Transverse colon (tissue), 4 donors: ENCODE measurements around the gene RPIA. TPM values are rescaled to one million over a fixed set of nuclear protein-coding genes. Genes with fewer than 3 reads are reported as not detected.

Experiments used
- DNase-seq: peaks from one replicate; pipeline ENCODE4 v3.0.0-alpha.2; 2019
- H3K27ac ChIP-seq, 4 donors: fragments of 200-600 bp; sonication (generic); 2 replicates each; pipeline ENCODE4 v1.5.1; 2016 to 2018; ENCODE audit warnings: inconsistent platforms in 4 of 4
- H3K27me3 ChIP-seq: fragments of 200-600 bp; sonication (generic); 2 replicates; pipeline ENCODE4 v1.5.1; 2017; ENCODE audit warnings: inconsistent platforms
- H3K36me3 ChIP-seq, 4 donors: fragments of 200-600 bp; sonication (generic); 2 replicates each; pipeline ENCODE4 v1.5.1; 2017 to 2019; ENCODE audit warnings: inconsistent platforms in 4 of 4
- H3K4me1 ChIP-seq, 4 donors: fragments of 200-600 bp; sonication (generic); 2 replicates each; pipeline ENCODE4 v1.5.1; 2017 to 2020; ENCODE audit warnings: inconsistent platforms in 4 of 4
- H3K4me3 ChIP-seq, 4 donors: fragments of 200-600 bp; sonication (generic); 1 replicate in 1 of 4; 2 replicates in 3 of 4; pipeline versions ENCODE4 v1.5.1 to v1.6.1; 2017 to 2019; ENCODE audit warnings: inconsistent platforms in 4 of 4
- H3K9me3 ChIP-seq, 2 donors: fragments of 200-600 bp; sonication (generic); 2 replicates each; pipeline ENCODE4 v1.5.1; 2017 to 2019; ENCODE audit warnings: inconsistent platforms in 2 of 2
- CTCF ChIP-seq, 5 experiments: fragments of 200-600 bp in 3 of 5; fragments of 450-650 bp in 2 of 5; sonication (generic) in 3 of 5; IDR thresholded peaks; 1 replicate in 2 of 5; 2 replicates in 3 of 5; pipeline ENCODE4 v1.5.1; 2016 to 2017; ENCODE audit warnings: antibody characterized with exemption in 5 of 5, inconsistent platforms in 3 of 5, mild to moderate bottlenecking in 2 of 5, moderate library complexity in 1 of 5
- EP300 ChIP-seq: sonication (generic); formaldehyde crosslinking; IDR thresholded peaks from one replicate; pipeline ENCODE4 v1.6.1; 2017; ENCODE audit warnings: antibody characterized with exemption, low read depth
- POLR2A ChIP-seq: fragments of 450-650 bp; IDR thresholded peaks from one replicate; pipeline ENCODE4 v1.6.1; 2016; ENCODE audit warnings: antibody characterized with exemption, mild to moderate bottlenecking, moderate library complexity
- POLR2AphosphoS5 ChIP-seq, 3 donors: sonication (generic); formaldehyde crosslinking; IDR thresholded peaks; one replicate each; pipeline ENCODE4 v1.6.1; 2016; ENCODE audit warnings: antibody characterized with exemption in 3 of 3
- WGBS, 2 donors: methylation state at CpG; one replicate each; pipeline ENCODE4 v1.1.5; 2018; ENCODE audit warnings: low coverage in 1 of 2; 5-methylcytosine and 5-hydroxymethylcytosine counted together
- in situ Hi-C, 4 donors: fragments of 200-750 bp; cut with MboI; loops; one replicate each; pipeline versions ENCODE4 v1.15.0 to v1.15.1; 2017; ENCODE audit warnings: low sequenced_read_pairs in 3 of 4, low pct_ligation_motif_present in 1 of 4, low pct_unique_long_range_greater_than_20kb in 1 of 4
- intact Hi-C: fragments of 100-400 bp; cut with DNase I; formaldehyde crosslinking; loops from one replicate; pipeline ENCODE4 v1.15.1; 2023; ENCODE audit warnings: low total_unique reads
- total RNA-seq, 4 donors: library from RNA; depleted of rRNA; stranded (reverse); fragments of >200 nt; gene quantifications; one replicate each; pipeline ENCODE4 v1.1.0, GENCODE V29; 2016

Gene RPIA
- total RNA-seq, 4 donors from 2014 or later = 2.2 to 20.8 (median 9.7) TPM

DNA sequence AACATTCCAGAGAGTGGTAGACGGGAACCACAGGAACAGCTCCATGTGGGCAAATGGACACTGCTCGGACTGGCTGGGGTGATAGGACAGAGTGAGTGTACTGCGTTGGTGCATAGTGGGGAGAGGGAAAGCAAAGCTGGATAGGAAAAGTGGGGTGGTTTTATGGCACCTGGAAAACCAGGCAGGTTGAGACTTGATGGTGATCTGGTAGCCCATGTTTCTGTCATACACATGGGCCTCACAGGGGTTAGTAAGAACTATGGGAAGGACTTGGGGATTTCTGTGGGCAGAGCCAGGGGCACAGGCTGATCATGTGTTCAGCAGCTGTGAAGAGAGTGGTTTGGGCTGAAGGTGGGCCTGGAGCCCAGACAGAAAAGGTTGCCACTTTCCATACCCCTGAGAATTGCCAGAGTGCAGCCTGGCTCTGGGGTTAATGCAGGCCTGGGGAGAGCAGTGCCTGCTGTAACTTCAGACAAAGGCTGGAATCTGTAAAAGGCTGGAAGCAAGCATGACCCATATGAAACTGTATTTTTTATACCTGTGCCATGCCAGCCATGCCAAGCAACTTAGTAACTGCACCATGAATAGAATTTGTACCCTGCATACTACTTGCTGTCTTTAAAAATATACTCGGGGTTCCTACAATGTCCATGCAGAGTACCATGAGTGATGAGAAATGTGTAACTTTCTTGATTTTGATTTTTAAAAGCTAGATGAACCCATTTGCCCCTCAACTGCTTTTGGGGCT is 41.9 kb downstream of the RPIA start:
- in situ Hi-C loops = no loop called here
- Histone ChIP-seq H3K27me3 (no peaks in the 10 kb centered on the region), H3K4me1 (peaks cover 0 to 6% (median 0%) of the 10 kb centered on the region in 4 donors), H3K4me3 (no peak overlapping the region), H3K9me3 (no peaks in the 10 kb centered on the region), H3K27ac (no peak overlapping the region), H3K36me3 (peaks cover 0 to 7% (median 0%) of the 10 kb centered on the region in 4 donors)
- TF ChIP-seq POLR2AphosphoS5 (IDR thresholded peaks at IDR 0.05) (no peak), EP300 (no peak), CTCF (IDR thresholded peaks at IDR 0.05) (no peak), POLR2A (no peak)
- 86 to 94% methylated on average over 4 of the region's 4 CpGs for WGBS, 2 donors
- DNase-seq = no peak
- intact Hi-C loops = no loop called here

DNA sequence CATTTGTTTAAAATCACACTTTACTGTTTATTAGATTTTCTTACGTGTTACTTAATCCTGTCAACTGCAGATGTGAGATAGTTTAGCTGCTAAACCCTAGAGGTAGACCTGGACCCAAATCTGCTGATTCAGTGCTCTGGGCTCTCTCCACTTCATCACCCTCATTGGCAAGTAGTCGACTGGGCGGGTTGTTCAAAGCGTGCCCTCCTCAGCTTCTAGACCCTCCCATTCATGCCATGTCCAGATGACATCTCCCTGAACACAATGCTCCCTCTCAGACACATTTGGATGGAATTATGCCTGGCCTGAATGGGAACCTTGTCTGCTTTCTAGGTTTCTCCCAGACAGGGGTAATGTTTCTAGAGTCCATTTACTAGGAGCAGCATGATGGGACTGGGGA is 43.7 kb downstream of the RPIA start:
- H3K27me3 ChIP-seq = no peaks in the 10 kb centered on the region
- H3K4me1 ChIP-seq = peaks cover 0 to 7% (median 0%) of the 10 kb centered on the region in 4 donors
- H3K36me3 ChIP-seq = peaks cover 0 to 7% (median 0%) of the 10 kb centered on the region in 4 donors
- no peak for DNase-seq
- H3K9me3 ChIP-seq = no peaks in the 10 kb centered on the region
- no peak overlapping the region for H3K27ac ChIP-seq
- 83 to 95% methylated on average over 4 of the region's 4 CpGs for WGBS, 2 donors
- no peak overlapping the region for H3K4me3 ChIP-seq
- in situ Hi-C loops (no loop called here), intact Hi-C loops (no loop called here)
- TF ChIP-seq EP300 (no peak), CTCF (IDR thresholded peaks at IDR 0.05) (no peak), POLR2AphosphoS5 (IDR thresholded peaks at IDR 0.05) (no peak), POLR2A (no peak)

GRCh38 chr2:88735853-88736252 is 44.4 kb downstream of the RPIA start:
- in situ Hi-C loops (no loop called here), intact Hi-C loops (no loop called here)
- TF ChIP-seq CTCF (IDR thresholded peaks at IDR 0.05) = no peak
- no peak for TF ChIP-seq POLR2A
- no peak for TF ChIP-seq EP300
- no peak for TF ChIP-seq POLR2AphosphoS5 (IDR thresholded peaks at IDR 0.05)
- Histone ChIP-seq H3K27me3 (no peaks in the 10 kb centered on the region), H3K4me1 (peaks cover 0 to 9% (median 0%) of the 10 kb centered on the region in 4 donors), H3K9me3 (no peaks in the 10 kb centered on the region), H3K36me3 (peaks cover 0 to 12% (median 0%) of the 10 kb centered on the region in 4 donors), H3K27ac (no peak overlapping the region), H3K4me3 (no peak overlapping the region)
- 80% methylated on average over 6 of the region's 6 CpGs; no CpG with 5 or more reads in 1 of the 2 donors for WGBS, 2 donors
- peak; percentile 16 for DNase-seq

- WGBS, 2 donors = 48 to 53% methylated on average over 4 to 8 of the region's 8 CpGs
- Histone ChIP-seq H3K4me1 (peaks cover 0 to 9% (median 0%) of the 10 kb centered on the region in 4 donors), H3K27ac (peak overlapping the region in 1 of 4 donors; percentile 5), H3K36me3 (peaks cover 0 to 18% (median 0%) of the 10 kb centered on the region in 4 donors), H3K27me3 (no peaks in the 10 kb centered on the region), H3K9me3 (no peaks in the 10 kb centered on the region), H3K4me3 (no peak overlapping the region)
- TF ChIP-seq CTCF (IDR thresholded peaks at IDR 0.05) = no peak
- DNase-seq = no peak
- in situ Hi-C loops (no loop called here), intact Hi-C loops (no loop called here)
Observed at GRCh38 chr2:88736437-88736836, 45.0 kb downstream of the RPIA start.
